K562 (cell line): ENCODE data around the gene MLYCD. TPM values are rescaled to one million over a fixed set of nuclear protein-coding genes. Genes with fewer than 3 reads are reported as not detected.

Source experiments
- ARID4B ChIP-seq: sonication (generic); formaldehyde crosslinking; IDR thresholded peaks from 2 replicates; pipeline ENCODE4 v1.8.0; 2022; ENCODE audit warnings: mild to moderate bottlenecking, missing genetic modification reagents
- CREB3L1 ChIP-seq: fragments of 450-650 bp; IDR thresholded peaks from 2 replicates; pipeline ENCODE4 v1.6.1; 2014; ENCODE audit warnings: low read depth, mild to moderate bottlenecking, moderate library complexity, borderline replicate concordance
- FOXK2 ChIP-seq, 2 experiments: fragments of 450-650 bp; IDR thresholded peaks in 1 of 2; conservative IDR thresholded peaks in 1 of 2; 2 replicates each; pipeline ENCODE4 v1.6.1; 2016; ENCODE audit warnings: low read depth in 2 of 2, mild to moderate bottlenecking in 1 of 2
- FOXO4 ChIP-seq: fragments of 450-650 bp; formaldehyde crosslinking; IDR thresholded peaks from 2 replicates; pipeline ENCODE4 v1.4.0; 2020; ENCODE audit warnings: mild to moderate bottlenecking, moderate library complexity
- MBD1 ChIP-seq: fragments of 250-450 bp; sonication (Bioruptor Pico); IDR thresholded peaks from 2 replicates; pipeline ENCODE4 v1.8.0; 2022; ENCODE audit warnings: inconsistent platforms
- MBD2 ChIP-seq: sonication (generic); IDR thresholded peaks from 2 replicates; pipeline ENCODE4 v1.6.1; 2016; ENCODE audit warnings: low read depth, borderline replicate concordance
- SPI1 ChIP-seq: IDR thresholded peaks from 2 replicates; pipeline ENCODE4 v1.6.1; 2011; ENCODE audit warnings: low read depth, low read length, control low read depth, borderline replicate concordance
- UBTF ChIP-seq, 2 experiments: IDR thresholded peaks; 2 replicates each; pipeline ENCODE4 v1.6.1; 2012; ENCODE audit warnings: improper control_type of control experiment in 2 of 2, low read depth in 2 of 2, low read length in 2 of 2, borderline replicate concordance in 1 of 2
- XRCC3 ChIP-seq: fragments of 450-650 bp; IDR thresholded peaks from 2 replicates; pipeline ENCODE4 v1.6.1; 2017; ENCODE audit warnings: mild to moderate bottlenecking, moderate library complexity
- ZNF212 ChIP-seq: fragments of 450-650 bp; formaldehyde crosslinking; IDR thresholded peaks from 2 replicates; pipeline ENCODE4 v1.4.0; 2020; ENCODE audit warnings: mild to moderate bottlenecking
- ZNF655 ChIP-seq: fragments of 250-450 bp; sonication (Bioruptor Pico); IDR thresholded peaks from 2 replicates; pipeline ENCODE4 v1.5.0; 2021
- ZNF766 ChIP-seq: fragments of 200-800 bp; sonication (Bioruptor generic); conservative IDR thresholded peaks from 2 replicates; pipeline ENCODE4 v1.6.1; 2016; ENCODE audit warnings: missing genetic modification characterization, missing compliant biosample characterization
- polyA plus RNA-seq, 8 experiments: library from polyadenylated mRNA; depleted of rRNA in 4 of 8; stranded (reverse) in 5 of 8; unstranded in 3 of 8; fragments of >200 nt; fragmentation: Nextera tagmentation in 2 of 8; fragmentation: Illumina TruSeq in 1 of 8; extraction: Ambion mirVana in 2 of 8; extraction: Trizol in 1 of 8; gene quantifications; 2 replicates each; pipeline versions ENCODE4 v1.2.1 to v1.2.3, GENCODE V29; 2011 to 2014; ENCODE audit warnings: inconsistent platforms in 1 of 8, missing spikeins in 1 of 8
- total RNA-seq, 7 experiments: library from RNA; depleted of rRNA in 6 of 7; stranded (reverse); fragments of >200 nt in 6 of 7; fragmentation: Illumina TruSeq in 2 of 7; extraction: Trizol in 2 of 7; gene quantifications; 2 replicates each; pipeline versions ENCODE4 v1.2.1 to v1.2.3, GENCODE V29; 2011 to 2021; ENCODE audit warnings: low replicate concordance in 1 of 7

MLYCD gene
- total and polyA plus RNA-seq, 9 of the 15 experiments (the other 6 are each of a cell fraction or from before 2014, with no cell fraction given) = 0.15 to 2.0 (median 1.0) TPM

GRCh38 chr16:83898463-83899271, at the start of gene MLYCD (continued):
- TF ChIP-seq MBD1 (CRISPR knock-in tag) = peak; percentile 40; the same call in 1 of the 2 replicates
- no peak for TF ChIP-seq ZNF766 (CRISPR knock-in tag)
- no peak for TF ChIP-seq FOXO4 (CRISPR knock-in tag)
- no peak for TF ChIP-seq ARID4B (CRISPR knock-in tag)
- TF ChIP-seq ZNF212 (CRISPR knock-in tag) = no peak
- no peak for TF ChIP-seq SPI1
- no peak for TF ChIP-seq XRCC3
- TF ChIP-seq ZNF655 (CRISPR knock-in tag) = no peak
- no peak for TF ChIP-seq FOXK2 (conservative IDR thresholded peaks at IDR 0.05 in 1 of 2, IDR thresholded peaks at IDR 0.05 in 1 of 2; ENCODE audit: low read depth in 2 of 2)
- TF ChIP-seq MBD2 = peak; percentile 30; the same call in 1 of the 2 replicates
- no peak for TF ChIP-seq CREB3L1
- TF ChIP-seq UBTF (IDR thresholded peaks at IDR 0.05; ENCODE audit: borderline replicate concordance in 1 of 2, low read depth in 2 of 2, low read length in 2 of 2) = 0 out of 4 replicates have a peak, but pooled peaks of 1 of the 2 experiments have one; percentile 55
